ENCODE data around the gene DUOX1.

DNA sequence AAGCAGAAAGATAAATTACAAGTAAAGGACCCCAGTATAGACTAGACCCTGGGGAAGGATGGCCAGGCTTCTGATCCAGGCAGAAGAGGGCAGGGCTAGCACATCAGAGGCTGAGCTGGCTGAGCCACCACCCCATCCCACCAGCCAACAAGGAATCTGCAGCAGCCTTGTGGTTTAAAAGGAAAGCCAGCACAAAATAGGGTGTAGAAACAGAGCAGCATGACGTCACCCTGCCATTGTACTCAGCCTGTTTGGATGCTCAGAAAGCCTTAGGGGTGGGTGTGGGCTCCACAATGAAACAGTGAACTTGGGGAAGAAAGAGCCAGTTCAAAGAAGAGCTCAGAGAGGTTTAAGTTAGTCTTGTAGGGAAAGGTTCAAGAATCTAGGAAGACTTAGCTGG, 28.2 kb downstream of the DUOX1 start:
- TF ChIP-seq POLR2A (IDR thresholded peaks at IDR 0.05; ENCODE audit: low read depth) (no peak), CTCF (IDR thresholded peaks at IDR 0.05) (no peak)

All from esophagus muscularis mucosa (tissue), 3 donors.